ENCODE data around the gene METAP2. TPM values are rescaled to one million over a fixed set of nuclear protein-coding genes. Genes with fewer than 3 reads are reported as not detected.

Gene METAP2
- total RNA-seq, result 50.4 and 67.0 TPM in 2 replicates

GRCh38 chr12:95473884-95474659 lies at the start of gene METAP2:
Gene METAP2, plus strand, starts transcription at chr12:95474152. Its CDS starts 28 bp downstream, at chr12:95474180.

GRCh38 chr12:95551305-95551704 lies 77.4 kb downstream of the METAP2 start, which contains the start of gene USP44:
Gene USP44, minus strand, starts transcription at chr12:95551476. Its CDS starts 17,220 bp downstream, at chr12:95534256.

Other genes starting within 250 kb of the METAP2 start
- not detected in 2 replicates for gene USP44, start 77.3 kb downstream of the METAP2 start, total RNA-seq

Data from cardiac atrium fibroblast (primary cell).